IMR-90 (cell line): ENCODE measurements around the gene ERCC3. TPM values are rescaled to one million over a fixed set of nuclear protein-coding genes. Genes with fewer than 3 reads are reported as not detected.

Experiments
- ATAC-seq: fragments of 200-7000 bp; cut with Tn5 transposase; 2 replicates; pipeline ENCODE4 v1.9.1; 2020; ENCODE audit warnings: low read depth, mild to moderate bottlenecking, moderate library complexity
- BruUV-seq: library from RNA; stranded (reverse); fragments of 400-500 nt; replicated peaks from 2 replicates; lab custom pipeline; 2021; lab: Mats Ljungman, UMichigan
- CTCF ChIA-PET: fragments of 300-600 bp; formaldehyde crosslinking; extraction: SDS; loops from one replicate; lab custom pipeline; 2021; ENCODE audit warnings: antibody characterized with exemption; lab: Yijun Ruan, JAX
- POLR2A ChIA-PET: fragments of 300-600 bp; sonication (Branson Sonifier 250); formaldehyde crosslinking; loops from one replicate; lab custom pipeline; 2022; ENCODE audit warnings: antibody characterized with exemption; ENCODE audit not compliant: unreplicated experiment; lab: Charles Lee
- DNase-seq: peaks from one replicate; pipeline ENCODE4 v3.0.0; 2013
- H2AFZ ChIP-seq: replicated peaks from 2 replicates; pipeline ENCODE3; 2013; ENCODE audit warnings: low read length, mild to moderate bottlenecking; ENCODE audit not compliant: poor library complexity
- H2AK5ac ChIP-seq: 2 replicates; pipeline ENCODE4 v1.6.1; 2013; ENCODE audit warnings: low read depth, low read length, inconsistent platforms
- H2AK9ac ChIP-seq: replicated peaks from 2 replicates; pipeline ENCODE3; 2013; ENCODE audit warnings: mild to moderate bottlenecking, low read depth, low read length, moderate library complexity; ENCODE audit not compliant: poor library complexity
- H2BK120ac ChIP-seq: 2 replicates; pipeline ENCODE4 v1.6.1; 2013; ENCODE audit warnings: low read depth, low read length, inconsistent platforms
- H2BK15ac ChIP-seq: 3 replicates; pipeline ENCODE4 v1.6.1; 2013; ENCODE audit warnings: low read depth, low read length, inconsistent platforms
- H2BK20ac ChIP-seq: 2 replicates; pipeline ENCODE4 v1.6.1; 2013; ENCODE audit warnings: low read depth, mild to moderate bottlenecking, inconsistent platforms, low read length, moderate library complexity
- H2BK5ac ChIP-seq: 2 replicates; pipeline ENCODE4 v1.6.1; 2013; ENCODE audit warnings: mild to moderate bottlenecking, low read depth, low read length, inconsistent platforms; ENCODE audit not compliant: poor library complexity, severe bottlenecking
- H3K14ac ChIP-seq: replicated peaks from 2 replicates; pipeline ENCODE4 v1.6.1; 2013; ENCODE audit warnings: low read depth, low read length, inconsistent platforms
- H3K18ac ChIP-seq: 2 replicates; pipeline ENCODE4 v1.6.1; 2013; ENCODE audit warnings: low read depth, low read length, control low read depth
- H3K23ac ChIP-seq: 2 replicates; pipeline ENCODE4 v1.6.1; 2013; ENCODE audit warnings: low read depth, low read length, inconsistent platforms
- H3K27ac ChIP-seq: 2 replicates; pipeline ENCODE4 v1.5.1; 2013; ENCODE audit warnings: mild to moderate bottlenecking, control low read depth, low read length; ENCODE audit not compliant: insufficient read depth
- H3K27me3 ChIP-seq: 2 replicates; pipeline ENCODE4 v1.6.1; 2013; ENCODE audit warnings: low read length; ENCODE audit not compliant: control insufficient read depth, insufficient read depth
- H3K36me3 ChIP-seq: 2 replicates; pipeline ENCODE4 v1.6.1; 2013; ENCODE audit warnings: low read length, mixed read lengths; ENCODE audit not compliant: control insufficient read depth, insufficient read depth
- H3K4ac ChIP-seq: 2 replicates; pipeline ENCODE4 v1.6.1; 2013; ENCODE audit warnings: low read depth, low read length, inconsistent platforms
- H3K4me1 ChIP-seq: 2 replicates; pipeline ENCODE4 v1.6.1; 2013; ENCODE audit warnings: low read length, mixed read lengths; ENCODE audit not compliant: control insufficient read depth, insufficient read depth
- H3K4me2 ChIP-seq: 2 replicates; pipeline ENCODE4 v1.6.1; 2013; ENCODE audit warnings: low read depth, mild to moderate bottlenecking, control low read depth, low read length, moderate library complexity
- H3K4me3 ChIP-seq: 2 replicates; pipeline ENCODE4 v1.5.1; 2013; ENCODE audit warnings: low read depth, mild to moderate bottlenecking, control low read depth, low read length, moderate library complexity; ENCODE audit not compliant: insufficient read depth
- H3K56ac ChIP-seq: 2 replicates; pipeline ENCODE4 v1.6.1; 2013; ENCODE audit warnings: low read length, inconsistent platforms; ENCODE audit not compliant: insufficient read depth; ENCODE audit errors: extremely low read depth
- H3K79me1 ChIP-seq, 2 experiments: 2 replicates each; pipeline ENCODE4 v1.6.1; 2013; ENCODE audit warnings: low read length in 2 of 2, inconsistent platforms in 1 of 2, low read depth in 1 of 2
- H3K9ac ChIP-seq: 2 replicates; pipeline ENCODE4 v1.6.1; 2013; ENCODE audit warnings: low read depth, low read length, control low read depth
- H3K9me1 ChIP-seq: 2 replicates; pipeline ENCODE4 v1.6.1; 2013; ENCODE audit warnings: low read length, inconsistent platforms; ENCODE audit not compliant: insufficient read depth
- H3K9me3 ChIP-seq: 2 replicates; pipeline ENCODE4 v1.6.1; 2013; ENCODE audit warnings: low read length; ENCODE audit not compliant: control insufficient read depth, insufficient read depth
- H4K20me1 ChIP-seq: 2 replicates; pipeline ENCODE4 v1.6.1; 2013; ENCODE audit warnings: low read length, inconsistent platforms; ENCODE audit not compliant: insufficient read depth
- H4K5ac ChIP-seq: 2 replicates; pipeline ENCODE4 v1.6.1; 2013; ENCODE audit warnings: mild to moderate bottlenecking, low read depth, low read length, control low read depth
- H4K8ac ChIP-seq, 2 experiments: 2 replicates each; pipeline ENCODE4 v1.6.1; 2013; ENCODE audit warnings: low read depth in 2 of 2, low read length in 2 of 2, control low read depth in 1 of 2, inconsistent platforms in 1 of 2
- H4K91ac ChIP-seq: 2 replicates; pipeline ENCODE4 v1.6.1; 2013; ENCODE audit warnings: low read depth, low read length, inconsistent platforms; ENCODE audit not compliant: insufficient read depth
- BHLHE40 ChIP-seq: fragments of 150-350 bp; IDR thresholded peaks from 2 replicates; pipeline ENCODE4 v1.6.1; 2016; ENCODE audit warnings: mild to moderate bottlenecking, low read depth, low read length
- CEBPB ChIP-seq: IDR thresholded peaks from 2 replicates; pipeline ENCODE4 v1.6.1; 2012; ENCODE audit warnings: low read depth, low read length, improper control_type of control experiment
- FOS ChIP-seq: fragments of 150-350 bp; IDR thresholded peaks from 2 replicates; pipeline ENCODE4 v1.6.1; 2016; ENCODE audit warnings: low read depth, low read length
- MAZ ChIP-seq: IDR thresholded peaks from 2 replicates; pipeline ENCODE4 v1.6.1; 2012; ENCODE audit warnings: low read depth, mild to moderate bottlenecking, low read length, improper control_type of control experiment, moderate library complexity, borderline replicate concordance
- NFE2L2 ChIP-seq: fragments of 150-350 bp; IDR thresholded peaks from 2 replicates; pipeline ENCODE4 v1.6.1; 2016; ENCODE audit warnings: low read depth, mild to moderate bottlenecking, low read length
- POLR2A ChIP-seq: IDR thresholded peaks from 2 replicates; pipeline ENCODE4 v1.6.1; 2012; ENCODE audit warnings: mild to moderate bottlenecking, low read depth, low read length
- RCOR1 ChIP-seq: IDR thresholded peaks from 2 replicates; pipeline ENCODE4 v1.6.1; 2012; ENCODE audit warnings: mild to moderate bottlenecking, low read length, improper control_type of control experiment; ENCODE audit not compliant: insufficient replicate concordance
- SMC3 ChIP-seq: fragments of 150-350 bp; IDR thresholded peaks from 2 replicates; pipeline ENCODE4 v1.6.1; 2016; ENCODE audit warnings: low read depth, mild to moderate bottlenecking, antibody characterized with exemption, low read length, moderate library complexity
- USF2 ChIP-seq: fragments of 150-350 bp; IDR thresholded peaks from 2 replicates; pipeline ENCODE4 v1.6.1; 2017; ENCODE audit warnings: mild to moderate bottlenecking, antibody characterized with exemption, low read length, low read depth
- WGBS, 2 experiments: methylation state at CpG; one replicate each; pipeline versions ENCODE4 v1.1.5 to v1.1.7; 2013; ENCODE audit warnings: missing lambda C conversion rate in 2 of 2; ENCODE audit not compliant: insufficient read length in 1 of 2; ENCODE audit errors: extremely low coverage in 2 of 2; 5-methylcytosine and 5-hydroxymethylcytosine counted together
- dilution Hi-C: fragments of 300-500 bp; cut with HindIII; formaldehyde crosslinking; loops from one replicate; pipeline ENCODE4 v1.14.3; 2018; ENCODE audit warnings: low sequenced_read_pairs; ENCODE audit not compliant: unreplicated experiment
- in situ Hi-C: fragments of 300-500 bp; cut with MboI; formaldehyde crosslinking; loops from 3 replicates; pipeline ENCODE4 v1.14.3; 2019; ENCODE audit warnings: low sequenced_read_pairs, inconsistent platforms, mixed read lengths
- intact Hi-C: fragments of 100-400 bp; cut with micrococcal nuclease; formaldehyde crosslinking; loops from 2 replicates; pipeline ENCODE4 v1.10.0; 2022
- polyA plus RNA-seq, 3 experiments: library from polyadenylated mRNA; depleted of rRNA; stranded (reverse); fragments of >200 nt; gene quantifications; 2 replicates each; pipeline ENCODE4 v1.2.3, GENCODE V29; 2012; ENCODE audit warnings: low replicate concordance in 1 of 3
- total RNA-seq: library from RNA; depleted of rRNA; stranded (reverse); fragments of >200 nt; gene quantifications from 2 replicates; pipeline ENCODE4 v1.2.3, GENCODE V29; 2012

The ERCC3 gene
- total and polyA plus RNA-seq, 2 of the 4 experiments (the other 2 are of a cell fraction): 43.2 to 52.0 TPM

GRCh38 chr2:127226520-127227263, 67.3 kb downstream of the ERCC3 start:
- ATAC-seq (peak; percentile 92), DNase-seq (peak; percentile 95)
- in situ Hi-C loops (no loop called here), intact Hi-C loops (loop anchor here (1.0 kb wide), 1 partner anchor 182 kb away; no protein-coding TSS in a partner anchor), dilution Hi-C loops (no loop called here)
- Histone ChIP-seq H2BK20ac (no peak overlapping the region), H3K4me3 (no peak overlapping the region), H2BK15ac (no peak overlapping the region), H3K14ac (no peak overlapping the region), H3K4ac (0 out of 2 replicates have a peak overlapping the region, but pooled peaks have one; percentile 17), H3K56ac (no peak overlapping the region), H2AK5ac (no peak overlapping the region), H2BK5ac (no peak overlapping the region), H4K91ac (no peak overlapping the region), H3K79me1 (no peaks in the 10 kb centered on the region), H2AFZ (peak overlapping the region; percentile 2), H2AK9ac (peak overlapping the region; percentile 47), H3K9me1 (peaks cover 4% of the 10 kb centered on the region; the same call in 1 of the 2 replicates), H3K18ac (no peak overlapping the region), H3K4me1 (peaks cover 6% of the 10 kb centered on the region; the same call in 1 of the 2 replicates), H3K4me2 (peak overlapping the region; percentile 84), H4K20me1 (peaks cover 5% of the 10 kb centered on the region), H3K9me3 (peaks cover 2% of the 10 kb centered on the region; the same call in 1 of the 2 replicates), H2BK120ac (no peak overlapping the region), H3K27me3 (peaks cover 21% of the 10 kb centered on the region), H3K9ac (no peak overlapping the region), H4K8ac (no peak overlapping the region), H3K23ac (no peak overlapping the region), H4K5ac (no peak overlapping the region), H3K36me3 (no peaks in the 10 kb centered on the region), H3K27ac (no peak overlapping the region)
- POLR2A ChIA-PET: no interaction called here
- CTCF ChIA-PET: no interaction called here
- TF ChIP-seq BHLHE40 (peak; percentile 84), SMC3 (peak; percentile 11; the same call in 1 of the 2 replicates), USF2 (no peak), POLR2A (no peak), MAZ (peak; percentile 60; the same call in 1 of the 2 replicates), FOS (peak; percentile 97), CEBPB (peak; percentile 57), NFE2L2 (no peak), RCOR1 (no peak)
- no TSS peak for BruUV-seq
- 0% methylated on average over 2 of the region's 10 CpGs; no CpG with 5 or more reads in 1 of the 2 experiments for WGBS, 2 experiments
